OCI-LY1 (cell line): ENCODE measurements around the gene FLT3LG.

Experiments used
- H2AFZ ChIP-seq: fragments of 200-600 bp; sonication (generic), shearing (Covaris generic); 2 replicates; pipeline ENCODE4 v1.6.0; 2014; ENCODE audit warnings: antibody characterized with exemption, mild to moderate bottlenecking, low read length
- H3F3A ChIP-seq: fragments of 200-600 bp; sonication (generic), shearing (Covaris generic); 2 replicates; pipeline ENCODE4 v1.6.0; 2014; ENCODE audit warnings: mild to moderate bottlenecking, antibody characterized with exemption, low read length, moderate library complexity; ENCODE audit not compliant: insufficient read depth
- H3K27ac ChIP-seq: fragments of 200-600 bp; sonication (generic); 2 replicates; pipeline ENCODE4 v1.5.1; 2014; ENCODE audit warnings: low read length, mixed run types, mild to moderate bottlenecking, low read depth; ENCODE audit not compliant: poor library complexity, severe bottlenecking
- H3K27me3 ChIP-seq: fragments of 200-600 bp; sonication (generic); 2 replicates; pipeline ENCODE4 v1.6.0; 2014; ENCODE audit warnings: antibody characterized with exemption, mild to moderate bottlenecking, low read length, moderate library complexity; ENCODE audit not compliant: insufficient read depth
- H3K36me3 ChIP-seq: fragments of 200-600 bp; sonication (generic); 2 replicates; pipeline ENCODE4 v1.6.1; 2014; ENCODE audit warnings: mild to moderate bottlenecking, antibody characterized with exemption, low read length, moderate library complexity, mixed read lengths; ENCODE audit not compliant: insufficient read depth
- H3K4me1 ChIP-seq: fragments of 200-600 bp; sonication (generic); 2 replicates; pipeline ENCODE4 v1.5.1; 2014; ENCODE audit warnings: mild to moderate bottlenecking, low read length, moderate library complexity; ENCODE audit not compliant: insufficient read depth, severe bottlenecking
- H3K4me2 ChIP-seq: fragments of 200-600 bp; sonication (generic), shearing (Covaris generic); 2 replicates; pipeline ENCODE4 v1.6.1; 2014; ENCODE audit warnings: low read length
- H3K4me3 ChIP-seq: fragments of 200-600 bp; sonication (generic); 2 replicates; pipeline ENCODE4 v1.5.1; 2014; ENCODE audit warnings: low read length, low read depth, mild to moderate bottlenecking, mixed read lengths; ENCODE audit not compliant: poor library complexity, severe bottlenecking
- H3K79me2 ChIP-seq: fragments of 200-600 bp; shearing (Covaris generic); 2 replicates; pipeline ENCODE4 v1.6.1; 2016; ENCODE audit warnings: mixed run types, low read length, mixed read lengths; ENCODE audit not compliant: insufficient read depth
- H3K9ac ChIP-seq: fragments of 200-600 bp; sonication (generic), shearing (Covaris generic); 2 replicates; pipeline ENCODE4 v1.6.1; 2014; ENCODE audit warnings: mild to moderate bottlenecking, low read length, mixed read lengths
- H3K9me2 ChIP-seq: fragments of 200-600 bp; sonication (generic), shearing (Covaris generic); 2 replicates; pipeline ENCODE4 v1.6.1; 2014; ENCODE audit warnings: low read depth, mild to moderate bottlenecking, low read length, mixed read lengths
- H3K9me3 ChIP-seq: fragments of 200-600 bp; shearing (Covaris generic); 2 replicates; pipeline ENCODE4 v1.6.1; 2014; ENCODE audit warnings: low read length, mixed read lengths
- H4K20me1 ChIP-seq: fragments of 200-600 bp; sonication (generic), shearing (Covaris generic); 2 replicates; pipeline ENCODE4 v1.6.0; 2016; ENCODE audit warnings: mild to moderate bottlenecking, low read length; ENCODE audit not compliant: insufficient read depth
- CTCF ChIP-seq: fragments of 200-600 bp; sonication (generic), shearing (Covaris generic); IDR thresholded peaks from 2 replicates; pipeline ENCODE4 v1.5.1; 2017; ENCODE audit warnings: mild to moderate bottlenecking, antibody characterized with exemption, low read length, moderate library complexity, mixed read lengths
- EZH2 ChIP-seq: fragments of 200-600 bp; sonication (generic), shearing (Covaris generic); IDR thresholded peaks from 2 replicates; pipeline ENCODE4 v1.8.0; 2017; ENCODE audit warnings: borderline replicate concordance, mixed run types, mild to moderate bottlenecking, antibody characterized with exemption, low read length, moderate library complexity, mixed read lengths

Gene FLT3LG

GRCh38 chr19:49518033-49518432, 44.0 kb downstream of the FLT3LG start:
- no peak overlapping the region for H3K27ac ChIP-seq
- TF ChIP-seq EZH2: no peak
- no peak for TF ChIP-seq CTCF
- H3K4me2 ChIP-seq: no peak overlapping the region
- no peaks in the 10 kb centered on the region for H3K79me2 ChIP-seq
- H3K36me3 ChIP-seq: no peaks in the 10 kb centered on the region
- H3K9me3 ChIP-seq: no peaks in the 10 kb centered on the region
- no peak overlapping the region for H2AFZ ChIP-seq
- no peak overlapping the region for H3K4me3 ChIP-seq
- H3K4me1 ChIP-seq: peaks cover 12% of the 10 kb centered on the region
- no peak overlapping the region for H3K9ac ChIP-seq
- no peaks in the 10 kb centered on the region for H3F3A ChIP-seq
- no peaks in the 10 kb centered on the region; the same call in 1 of the 2 replicates for H3K27me3 ChIP-seq
- H3K9me2 ChIP-seq: no peaks in the 10 kb centered on the region
- H4K20me1 ChIP-seq: no peaks in the 10 kb centered on the region

- no peaks in the 10 kb centered on the region for H3K4me1 ChIP-seq
- TF ChIP-seq CTCF (no peak), EZH2 (no peak)
- no peak overlapping the region for H3K4me2 ChIP-seq
- no peaks in the 10 kb centered on the region for H3K36me3 ChIP-seq
- H3F3A ChIP-seq: no peaks in the 10 kb centered on the region
- no peaks in the 10 kb centered on the region; the same call in 1 of the 2 replicates for H3K27me3 ChIP-seq
- H3K9ac ChIP-seq: no peak overlapping the region
- no peak overlapping the region for H3K4me3 ChIP-seq
- no peak overlapping the region for H3K27ac ChIP-seq
- H4K20me1 ChIP-seq: no peaks in the 10 kb centered on the region
- H3K9me2 ChIP-seq: no peaks in the 10 kb centered on the region
- H2AFZ ChIP-seq: no peak overlapping the region
- H3K9me3 ChIP-seq: no peaks in the 10 kb centered on the region
- H3K79me2 ChIP-seq: no peaks in the 10 kb centered on the region
Observed at GRCh38 chr19:49520705-49521319, 46.8 kb downstream of the FLT3LG start.

- Histone ChIP-seq H3F3A (no peaks in the 10 kb centered on the region), H3K36me3 (no peaks in the 10 kb centered on the region), H3K4me2 (no peak overlapping the region), H3K9me3 (no peaks in the 10 kb centered on the region), H3K4me3 (no peak overlapping the region), H3K4me1 (no peaks in the 10 kb centered on the region), H3K9ac (no peak overlapping the region), H4K20me1 (no peaks in the 10 kb centered on the region), H3K79me2 (no peaks in the 10 kb centered on the region), H2AFZ (no peak overlapping the region), H3K9me2 (no peaks in the 10 kb centered on the region), H3K27me3 (no peaks in the 10 kb centered on the region; the same call in 1 of the 2 replicates), H3K27ac (no peak overlapping the region)
- TF ChIP-seq CTCF: no peak
- TF ChIP-seq EZH2: no peak
Observed at GRCh38 chr19:49524812-49525455, 50.9 kb downstream of the FLT3LG start.
